MM.1S (cell line): ENCODE measurements around the gene AP1G2.

Experiments used
- EZH2 ChIP-seq: fragments of 300-600 bp; sonication (generic); optimal IDR thresholded peaks from 2 replicates; pipeline ENCODE3; 2017; ENCODE audit warnings: low read depth, mild to moderate bottlenecking, antibody characterized with exemption, low read length, mixed read lengths
- EZH2phosphoT487 ChIP-seq: fragments of 300-600 bp; sonication (generic); IDR thresholded peaks from 2 replicates; pipeline ENCODE4 v1.6.1; 2018; ENCODE audit warnings: antibody characterized with exemption, low read length
- TF ChIP-seq, protein P1 (sequence below): fragments of 300-600 bp; sonication (generic); IDR thresholded peaks from 2 replicates; pipeline ENCODE4 v1.5.1; 2016; ENCODE audit warnings: antibody characterized with exemption, low read length, mixed read lengths

GRCh38 chr14:23600322-23600707 lies 32.7 kb upstream of the AP1G2 start:
- TF ChIP-seq EZH2phosphoT487 (no peak), EZH2 (no peak)
- TF ChIP-seq, protein P1, sequence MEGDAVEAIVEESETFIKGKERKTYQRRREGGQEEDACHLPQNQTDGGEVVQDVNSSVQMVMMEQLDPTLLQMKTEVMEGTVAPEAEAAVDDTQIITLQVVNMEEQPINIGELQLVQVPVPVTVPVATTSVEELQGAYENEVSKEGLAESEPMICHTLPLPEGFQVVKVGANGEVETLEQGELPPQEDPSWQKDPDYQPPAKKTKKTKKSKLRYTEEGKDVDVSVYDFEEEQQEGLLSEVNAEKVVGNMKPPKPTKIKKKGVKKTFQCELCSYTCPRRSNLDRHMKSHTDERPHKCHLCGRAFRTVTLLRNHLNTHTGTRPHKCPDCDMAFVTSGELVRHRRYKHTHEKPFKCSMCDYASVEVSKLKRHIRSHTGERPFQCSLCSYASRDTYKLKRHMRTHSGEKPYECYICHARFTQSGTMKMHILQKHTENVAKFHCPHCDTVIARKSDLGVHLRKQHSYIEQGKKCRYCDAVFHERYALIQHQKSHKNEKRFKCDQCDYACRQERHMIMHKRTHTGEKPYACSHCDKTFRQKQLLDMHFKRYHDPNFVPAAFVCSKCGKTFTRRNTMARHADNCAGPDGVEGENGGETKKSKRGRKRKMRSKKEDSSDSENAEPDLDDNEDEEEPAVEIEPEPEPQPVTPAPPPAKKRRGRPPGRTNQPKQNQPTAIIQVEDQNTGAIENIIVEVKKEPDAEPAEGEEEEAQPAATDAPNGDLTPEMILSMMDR: no peak
